BLaER1 (cell line): ENCODE measurements around the gene SH2B3.
A peak's percentile ranks its signal among the peaks of the same experiment; 100 is the strongest.

Source experiments
- H3K27ac ChIP-seq: shearing (Covaris generic); formaldehyde crosslinking; 2 replicates; pipeline ENCODE4 v1.8.1; 2022
- H3K27me3 ChIP-seq: shearing (Covaris generic); formaldehyde crosslinking; 2 replicates; pipeline ENCODE4 v1.8.1; 2022
- H3K36me3 ChIP-seq: shearing (Covaris generic); formaldehyde crosslinking; 2 replicates; pipeline ENCODE4 v1.8.1; 2022
- H3K4me1 ChIP-seq: shearing (Covaris generic); formaldehyde crosslinking; 2 replicates; pipeline ENCODE4 v1.8.1; 2022
- H3K4me2 ChIP-seq: shearing (Covaris generic); formaldehyde crosslinking; 2 replicates; pipeline ENCODE4 v1.8.1; 2022
- H3K4me3 ChIP-seq: shearing (Covaris generic); formaldehyde crosslinking; 2 replicates; pipeline ENCODE4 v1.8.1; 2022
- H3K9ac ChIP-seq: shearing (Covaris generic); formaldehyde crosslinking; 2 replicates; pipeline ENCODE4 v1.8.1; 2022
- H3K9me3 ChIP-seq: shearing (Covaris generic); formaldehyde crosslinking; 2 replicates; pipeline ENCODE4 v1.8.1; 2022
- H4K20me1 ChIP-seq: shearing (Covaris generic); formaldehyde crosslinking; 2 replicates; pipeline ENCODE4 v1.8.1; 2022
- Cebpa-rat ChIP-seq: shearing (Covaris generic); IDR thresholded peaks from 2 replicates; pipeline ENCODE4 v1.8.1; 2022

The SH2B3 gene

DNA sequence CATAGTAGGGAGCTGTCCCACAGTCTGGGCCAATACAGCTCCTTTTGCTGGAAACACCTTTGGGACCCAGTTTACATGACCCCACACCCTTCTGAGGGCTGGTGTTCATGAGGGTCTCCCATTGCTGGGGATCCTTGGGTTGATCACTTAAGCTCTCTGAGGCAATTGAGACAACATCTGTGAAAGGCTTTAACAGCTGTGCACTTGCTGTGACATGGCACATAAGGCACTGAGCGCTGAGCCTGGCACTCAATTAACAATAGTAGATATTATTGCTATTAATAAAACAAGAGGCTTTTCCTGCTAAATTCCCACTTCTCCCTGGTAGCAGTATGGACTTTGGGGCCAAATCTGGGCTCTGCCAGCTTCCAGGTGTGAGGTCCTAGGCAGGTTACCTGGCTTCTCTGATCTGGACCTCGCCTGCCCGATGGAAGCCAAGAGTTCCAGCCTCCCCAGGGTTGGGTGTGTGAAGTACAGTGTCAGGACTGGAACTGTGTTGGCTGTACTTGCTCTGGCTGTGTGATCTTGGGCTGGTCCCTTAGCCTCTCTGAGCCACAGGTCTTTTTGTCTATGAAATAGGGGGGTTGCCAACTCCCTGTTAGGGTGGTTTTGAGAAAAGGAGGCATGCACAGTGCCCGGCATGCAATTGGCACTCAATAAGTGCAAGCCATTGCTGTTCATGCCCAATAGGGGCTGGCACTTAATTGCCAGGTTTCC lies 3.1 kb downstream of the SH2B3 start:
- Histone ChIP-seq H3K9me3 (no peaks in the 10 kb centered on the region), H3K36me3 (no peaks in the 10 kb centered on the region), H3K27me3 (no peaks in the 10 kb centered on the region), H3K27ac (peak overlapping the region; percentile 78), H3K4me1 (peaks cover 88% of the 10 kb centered on the region), H4K20me1 (peaks cover 75% of the 10 kb centered on the region), H3K9ac (peak overlapping the region; percentile 69; the same call in 1 of the 2 replicates), H3K4me2 (peak overlapping the region; percentile 98), H3K4me3 (peak overlapping the region; percentile 96)
- TF ChIP-seq Cebpa-rat: no peak

DNA sequence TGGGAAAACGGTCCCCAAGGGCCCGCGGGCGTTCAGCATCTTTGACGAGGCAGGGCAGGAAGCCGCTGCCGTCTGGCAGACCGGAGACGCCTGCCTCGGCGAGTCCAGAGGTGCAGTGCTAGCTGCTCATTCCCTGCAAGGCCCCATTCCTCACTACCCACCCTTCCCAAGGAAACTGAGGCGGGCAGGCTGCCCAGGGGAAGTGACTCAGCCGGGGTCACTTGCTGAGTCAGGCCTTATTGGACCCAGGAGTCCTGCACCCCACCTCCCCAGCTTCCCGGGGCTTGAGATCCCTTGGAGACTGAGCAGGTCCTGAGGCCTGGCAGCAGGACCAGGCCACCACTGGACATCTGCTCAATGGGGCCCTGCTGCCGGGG lies 3.7 kb downstream of the SH2B3 start:
- Histone ChIP-seq H3K36me3 (no peaks in the 10 kb centered on the region; the same call in 1 of the 2 replicates), H3K4me1 (peaks cover 88% of the 10 kb centered on the region)

DNA sequence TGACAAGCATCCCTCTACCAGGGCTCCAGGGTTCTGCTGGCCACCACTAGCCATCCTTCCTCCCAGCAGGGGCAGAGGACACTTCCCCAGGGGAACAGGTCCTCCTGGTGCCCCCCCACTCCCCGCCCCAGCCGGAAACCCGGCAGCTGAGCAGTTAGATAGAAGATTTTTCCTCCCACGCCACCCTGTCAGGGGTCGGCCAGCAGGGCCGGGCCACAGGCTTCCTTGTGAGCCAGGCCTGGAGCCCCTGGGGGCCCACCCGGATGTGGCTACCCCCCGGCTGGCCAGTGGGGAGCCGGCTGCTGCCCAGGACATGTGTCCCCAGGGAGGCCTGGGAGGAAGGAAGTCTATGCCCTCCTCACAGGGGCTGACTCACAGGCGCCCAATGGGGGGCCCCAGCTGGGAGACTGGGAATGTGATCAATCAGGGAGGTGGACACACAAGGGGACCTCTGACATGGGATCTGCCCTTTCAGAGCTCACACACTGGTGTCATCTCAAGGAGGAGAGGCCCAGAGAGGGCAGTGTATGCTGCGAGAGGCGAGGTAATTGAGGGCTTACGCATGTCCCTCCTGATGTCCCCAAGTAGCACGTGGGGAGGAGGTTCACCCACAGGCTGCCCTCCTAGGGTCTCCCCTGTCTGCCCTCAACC lies 4.2 kb downstream of the SH2B3 start:
- Histone ChIP-seq H3K27ac (peak overlapping the region; percentile 78), H3K9ac (peak overlapping the region; percentile 69), H3K27me3 (no peaks in the 10 kb centered on the region), H3K4me1 (peaks cover 88% of the 10 kb centered on the region), H3K36me3 (peaks cover 5% of the 10 kb centered on the region; the same call in 1 of the 2 replicates), H4K20me1 (peaks cover 85% of the 10 kb centered on the region), H3K4me2 (peak overlapping the region; percentile 98), H3K4me3 (peak overlapping the region; percentile 58), H3K9me3 (no peaks in the 10 kb centered on the region)
- no peak for TF ChIP-seq Cebpa-rat

More for the DNA sequence above, 3.7 kb downstream of the SH2B3 start:
- Histone ChIP-seq H3K9me3 (no peaks in the 10 kb centered on the region), H4K20me1 (peaks cover 80% of the 10 kb centered on the region), H3K4me2 (peak overlapping the region; percentile 98), H3K27ac (peak overlapping the region; percentile 78), H3K27me3 (no peaks in the 10 kb centered on the region), H3K4me3 (peak overlapping the region; percentile 58), H3K9ac (peak overlapping the region; percentile 69)
- no peak for TF ChIP-seq Cebpa-rat

DNA sequence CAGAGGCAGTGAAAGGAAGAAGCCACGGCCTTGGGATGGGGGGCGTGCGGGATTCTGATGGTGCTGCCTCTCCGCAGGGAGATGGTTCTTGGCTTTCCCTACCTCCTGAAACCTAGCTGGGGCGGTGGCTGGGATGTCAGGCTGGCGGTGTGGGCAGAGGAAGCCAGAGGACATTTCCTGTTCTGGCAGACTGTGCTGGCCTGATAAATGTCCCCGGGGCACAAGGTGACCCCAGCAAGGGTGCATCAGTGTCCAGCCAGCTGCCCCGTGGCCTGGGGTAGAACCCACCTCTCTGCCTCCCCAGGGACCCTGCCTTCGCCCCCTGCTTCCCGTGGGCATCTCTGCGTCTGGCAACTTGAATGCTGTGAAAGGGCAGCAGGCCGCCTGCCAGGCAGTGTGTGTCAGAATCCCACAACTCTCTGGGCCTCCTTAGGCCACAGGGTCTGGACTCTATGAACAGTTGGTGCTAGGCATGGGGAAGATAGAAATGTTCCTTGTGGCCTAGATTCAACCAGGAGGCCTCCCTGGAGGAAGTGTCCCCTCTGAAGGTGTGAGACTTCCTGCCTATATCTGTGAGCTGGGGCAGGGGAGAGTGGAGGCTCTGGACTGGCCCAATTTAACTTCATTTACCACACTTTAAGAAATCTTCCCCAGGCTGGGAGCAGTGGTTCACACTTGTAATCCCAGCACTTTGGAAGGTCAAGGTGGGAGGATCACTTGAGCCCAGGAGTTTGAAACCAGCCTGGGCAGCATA lies 4.9 kb downstream of the SH2B3 start:
- Histone ChIP-seq H3K36me3 (peaks cover 10% of the 10 kb centered on the region; the same call in 1 of the 2 replicates), H3K9me3 (no peaks in the 10 kb centered on the region), H3K4me1 (peaks cover 90% of the 10 kb centered on the region), H3K4me3 (peak overlapping the region; percentile 58), H3K27ac (peak overlapping the region; percentile 78), H3K4me2 (peak overlapping the region; percentile 98), H3K9ac (peak overlapping the region; percentile 69), H3K27me3 (no peaks in the 10 kb centered on the region), H4K20me1 (peaks cover 92% of the 10 kb centered on the region)
- no peak for TF ChIP-seq Cebpa-rat

DNA sequence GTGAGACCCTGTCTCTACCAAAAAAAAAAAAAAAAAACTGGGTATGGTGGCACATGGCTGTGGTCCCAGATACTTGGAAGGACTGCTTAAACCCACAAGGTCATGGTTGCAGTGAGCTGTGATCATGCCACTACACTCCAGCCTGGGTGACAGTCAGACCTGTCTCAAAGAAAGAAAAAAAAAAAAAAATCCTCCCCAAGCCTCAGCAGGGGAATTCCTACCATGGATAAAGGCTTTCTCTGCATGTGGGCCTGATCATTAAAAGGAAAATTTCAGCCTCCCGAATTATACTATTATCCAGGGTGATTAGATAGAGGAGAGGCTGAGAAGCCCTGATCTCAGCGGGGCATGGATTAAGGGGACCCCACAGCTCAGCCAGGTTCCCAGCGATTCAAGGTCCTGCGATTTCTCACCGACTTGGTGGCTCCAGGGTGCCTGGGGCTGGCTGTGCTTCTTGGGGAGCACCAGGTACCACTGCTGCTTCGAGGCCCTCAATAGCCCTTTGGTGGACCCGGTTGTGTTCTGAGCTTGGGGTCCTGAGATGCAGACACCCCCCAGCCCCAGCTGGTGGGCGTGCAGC lies 5.6 kb downstream of the SH2B3 start:
- Histone ChIP-seq H3K9ac (peak overlapping the region; percentile 69), H3K4me3 (peak overlapping the region; percentile 30; the same call in 1 of the 2 replicates)
- no peak for TF ChIP-seq Cebpa-rat

DNA sequence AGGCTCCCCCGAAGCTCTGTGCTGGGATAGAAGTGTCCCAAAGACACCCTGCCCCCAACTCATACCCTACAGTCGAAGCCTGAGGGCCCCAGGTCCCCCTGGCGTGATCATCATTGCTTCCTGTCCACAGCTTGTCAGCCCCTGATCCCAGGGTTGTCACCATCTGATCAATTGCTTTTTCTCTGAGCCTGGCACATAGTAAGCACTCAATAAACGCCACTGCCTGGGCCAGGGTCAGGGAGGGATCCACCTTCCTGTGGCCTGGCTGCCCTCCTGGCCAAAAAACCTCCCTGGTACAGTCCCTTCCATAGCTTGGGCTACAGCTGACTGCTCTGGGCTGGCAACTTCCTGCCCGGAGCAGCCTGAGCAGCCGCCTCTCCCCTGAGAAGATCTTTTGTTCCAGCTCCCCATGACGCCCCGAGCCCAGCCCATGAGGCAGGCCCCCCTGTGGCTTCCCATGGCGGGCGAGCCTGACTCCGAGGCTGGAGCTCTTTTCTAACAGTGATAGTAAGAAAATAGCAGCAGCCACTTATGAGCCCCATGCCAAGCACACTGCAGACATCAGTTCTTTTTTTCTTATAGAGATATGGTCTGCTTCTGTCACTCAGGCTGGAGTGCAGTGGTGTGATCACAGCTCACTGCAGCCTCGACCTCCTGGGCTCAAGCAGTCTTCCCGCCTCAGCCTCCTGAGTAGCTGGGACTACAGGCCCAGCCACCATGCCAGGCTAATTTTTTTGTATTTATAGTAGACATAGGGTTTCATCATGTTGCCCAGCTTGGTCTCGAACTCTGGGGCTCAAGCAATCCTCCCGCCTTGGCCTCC lies 6.5 kb downstream of the SH2B3 start:
- Histone ChIP-seq H3K27me3 (no peaks in the 10 kb centered on the region), H3K4me2 (peak overlapping the region; percentile 98), H3K4me3 (peak overlapping the region; percentile 30), H4K20me1 (peaks cover 99% of the 10 kb centered on the region), H3K9ac (peak overlapping the region; percentile 69), H3K4me1 (peaks cover 82% of the 10 kb centered on the region), H3K9me3 (no peaks in the 10 kb centered on the region), H3K36me3 (peaks cover 25% of the 10 kb centered on the region), H3K27ac (peak overlapping the region; percentile 78)
- TF ChIP-seq Cebpa-rat: no peak

More for the DNA sequence above, 5.6 kb downstream of the SH2B3 start:
- Histone ChIP-seq H3K27ac (peak overlapping the region; percentile 78), H3K9me3 (no peaks in the 10 kb centered on the region), H3K4me1 (peaks cover 90% of the 10 kb centered on the region), H3K27me3 (no peaks in the 10 kb centered on the region), H4K20me1 (peaks cover 99% of the 10 kb centered on the region), H3K36me3 (peaks cover 16% of the 10 kb centered on the region), H3K4me2 (peak overlapping the region; percentile 98)

DNA sequence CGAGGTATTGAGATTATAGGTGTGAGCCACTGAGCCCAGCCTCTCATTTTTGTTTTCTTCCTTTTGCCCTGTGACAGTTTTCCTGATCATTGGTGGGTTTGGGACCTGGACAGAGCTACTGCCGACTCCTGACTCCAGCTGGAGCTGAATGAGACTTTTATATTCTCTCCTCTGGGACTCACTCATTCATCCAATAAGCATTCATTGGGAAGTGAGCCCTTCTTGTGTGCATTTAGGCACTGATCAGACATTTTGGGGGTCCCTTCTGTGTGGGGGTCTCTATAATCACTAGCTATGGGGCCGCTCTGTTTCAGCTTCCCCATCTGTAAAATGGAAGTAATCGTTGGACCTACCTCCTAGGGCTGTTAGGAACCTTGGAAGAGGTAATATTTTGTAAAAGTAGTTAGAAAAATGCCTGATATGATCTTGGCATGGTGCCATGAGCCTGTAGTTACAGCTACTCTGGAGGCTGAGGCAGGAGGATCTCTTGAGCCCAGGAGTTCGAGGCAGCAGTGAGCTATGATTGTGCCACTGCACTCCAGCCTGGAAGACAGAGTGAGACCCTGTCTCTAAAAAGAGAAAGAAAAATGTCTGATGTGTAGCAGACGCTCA lies 7.2 kb downstream of the SH2B3 start:
- H3K4me3 ChIP-seq: no peak overlapping the region
- H4K20me1 ChIP-seq: peaks cover 99% of the 10 kb centered on the region
- peaks cover 32% of the 10 kb centered on the region for H3K36me3 ChIP-seq
- H3K9ac ChIP-seq: peak overlapping the region; percentile 69; the same call in 1 of the 2 replicates
- H3K9me3 ChIP-seq: no peaks in the 10 kb centered on the region
- peak overlapping the region; percentile 78 for H3K27ac ChIP-seq
- H3K27me3 ChIP-seq: no peaks in the 10 kb centered on the region
- no peak for TF ChIP-seq Cebpa-rat
- H3K4me2 ChIP-seq: peak overlapping the region; percentile 98
- peaks cover 74% of the 10 kb centered on the region for H3K4me1 ChIP-seq

DNA sequence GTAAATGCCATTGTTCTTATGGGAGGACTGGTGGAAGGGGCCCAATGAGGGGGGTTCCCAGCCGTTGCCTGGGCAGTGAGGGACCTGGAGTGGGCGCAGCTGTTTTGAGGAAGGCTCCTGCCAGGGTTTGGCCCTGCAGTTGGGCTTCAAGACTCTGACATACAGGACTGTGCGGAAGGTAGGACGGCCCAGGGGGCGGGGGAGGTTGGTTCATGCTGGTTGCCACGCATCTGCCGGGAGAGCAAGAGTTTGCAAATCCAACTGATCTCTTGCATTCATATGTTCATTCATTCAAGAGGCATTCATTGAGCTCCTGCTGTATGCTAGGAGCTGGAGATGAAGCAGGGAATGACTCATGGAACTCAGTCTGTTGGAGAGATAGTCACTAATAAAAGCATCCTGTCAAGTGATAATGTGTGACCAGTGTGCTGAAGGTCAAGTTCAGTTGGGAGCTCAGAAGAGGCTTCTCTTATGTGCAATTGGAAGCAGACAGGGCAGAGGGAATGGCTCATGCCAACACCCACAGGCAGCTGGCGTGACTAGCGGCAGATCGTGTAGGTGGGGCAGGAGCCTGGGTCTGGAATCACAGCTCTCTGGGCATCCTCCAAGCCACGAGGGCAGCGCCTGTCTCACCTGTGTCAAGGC lies 7.8 kb downstream of the SH2B3 start:
- no peaks in the 10 kb centered on the region for H3K9me3 ChIP-seq
- peaks cover 39% of the 10 kb centered on the region for H3K36me3 ChIP-seq
- no peak overlapping the region for H3K9ac ChIP-seq
- TF ChIP-seq Cebpa-rat: no peak
- H3K27me3 ChIP-seq: no peaks in the 10 kb centered on the region
- peak overlapping the region; percentile 98 for H3K4me2 ChIP-seq
- H4K20me1 ChIP-seq: peaks cover 99% of the 10 kb centered on the region
- peaks cover 68% of the 10 kb centered on the region for H3K4me1 ChIP-seq
- H3K27ac ChIP-seq: no peak overlapping the region; the same call in 1 of the 2 replicates
- H3K4me3 ChIP-seq: no peak overlapping the region
